H1 (cell line): ENCODE results near the gene COPG1. TPM values are rescaled to one million over a fixed set of nuclear protein-coding genes. Genes with fewer than 3 reads are reported as not detected.

Experiments used
- CTCF ChIA-PET: fragments of 300-600 bp; sonication (Branson Sonifier 250); formaldehyde crosslinking; loops from one replicate; lab custom pipeline; 2021; ENCODE audit not compliant: partially characterized antibody; lab: Charles Lee
- POLR2A ChIA-PET: fragments of 300-600 bp; sonication (Branson Sonifier 250); formaldehyde crosslinking; loops from one replicate; lab custom pipeline; 2021; ENCODE audit warnings: inconsistent platforms; ENCODE audit not compliant: partially characterized antibody; lab: Charles Lee
- DNase-seq, 2 experiments: peaks; one replicate each; pipeline versions ENCODE4 v3.0.0 to v3.0.0-alpha.2; 2010 to 2022; ENCODE audit warnings: low spot score in 2 of 2, low read depth in 1 of 2, mixed read lengths in 1 of 2
- FAIRE-seq: peaks from 2 replicates; lab custom pipeline; 2011; peaks lifted over from hg19 to GRCh38; lab: Jason Lieb, UNC
- H2AFZ ChIP-seq: 2 replicates; pipeline ENCODE4 v1.8.1; 2012; ENCODE audit warnings: low read length, inconsistent platforms
- H2AK5ac ChIP-seq: 2 replicates; pipeline ENCODE4 v1.6.1; 2013; ENCODE audit warnings: low read depth, low read length
- H2BK120ac ChIP-seq: replicated peaks from 2 replicates; pipeline ENCODE3; 2013; ENCODE audit warnings: low read depth, low read length, inconsistent platforms
- H2BK12ac ChIP-seq: 2 replicates; pipeline ENCODE4 v1.6.1; 2013; ENCODE audit warnings: low read depth, low read length
- H2BK15ac ChIP-seq: 2 replicates; pipeline ENCODE4 v1.6.1; 2013; ENCODE audit warnings: low read length
- H2BK20ac ChIP-seq: 2 replicates; pipeline ENCODE4 v1.6.1; 2013; ENCODE audit warnings: low read length
- H2BK5ac ChIP-seq: 2 replicates; pipeline ENCODE4 v1.6.1; 2013; ENCODE audit warnings: low read depth, low read length
- H3K14ac ChIP-seq: 2 replicates; pipeline ENCODE4 v1.6.1; 2013; ENCODE audit warnings: inconsistent platforms; ENCODE audit not compliant: insufficient read length
- H3K18ac ChIP-seq: 2 replicates; pipeline ENCODE4 v1.6.1; 2013; ENCODE audit warnings: low read length; ENCODE audit errors: extremely low read depth
- H3K23ac ChIP-seq: 2 replicates; pipeline ENCODE4 v1.6.1; 2013; ENCODE audit warnings: inconsistent platforms; ENCODE audit not compliant: insufficient read length
- H3K23me2 ChIP-seq: 2 replicates; pipeline ENCODE4 v1.6.1; 2013; ENCODE audit warnings: low read depth, low read length
- H3K27ac ChIP-seq: 2 replicates; pipeline ENCODE4 v1.6.1; 2011; ENCODE audit warnings: low read depth, low read length, inconsistent platforms
- H3K27me3 ChIP-seq, 4 experiments: replicated peaks in 1 of 4; 1 replicate in 1 of 4; 2 replicates in 3 of 4; pipeline versions ENCODE4 v1.6.1 to v1.8.1; 2011 to 2013; ENCODE audit warnings: low read length in 3 of 4, mild to moderate bottlenecking in 3 of 4, inconsistent platforms in 2 of 4, mixed read lengths in 2 of 4, moderate library complexity in 1 of 4; ENCODE audit not compliant: control insufficient read depth in 3 of 4, insufficient read depth in 3 of 4; ENCODE audit errors: extremely low read depth in 1 of 4
- H3K36me3 ChIP-seq, 4 experiments: 2 replicates each; pipeline versions ENCODE4 v1.6.1 to v1.8.1; 2011 to 2013; ENCODE audit warnings: mild to moderate bottlenecking in 4 of 4, low read length in 3 of 4, moderate library complexity in 2 of 4, control low read depth in 1 of 4, inconsistent platforms in 1 of 4; ENCODE audit not compliant: insufficient read depth in 4 of 4, control insufficient read depth in 2 of 4
- H3K4ac ChIP-seq: replicated peaks from 2 replicates; pipeline ENCODE3; 2013; ENCODE audit warnings: low read length, low read depth, mixed read lengths, inconsistent platforms; ENCODE audit not compliant: insufficient read length
- H3K4me1 ChIP-seq, 4 experiments: replicated peaks in 1 of 4; 1 replicate in 1 of 4; 2 replicates in 3 of 4; pipeline versions ENCODE4 v1.6.1 to v1.8.1; 2011 to 2013; ENCODE audit warnings: low read length in 3 of 4, inconsistent platforms in 2 of 4, mixed read lengths in 1 of 4; ENCODE audit not compliant: insufficient read depth in 4 of 4, control insufficient read depth in 3 of 4
- H3K4me2 ChIP-seq, 2 experiments: 2 replicates each; pipeline versions ENCODE4 v1.6.1 to v1.8.1; 2011 to 2013; ENCODE audit warnings: low read depth in 2 of 2, low read length in 2 of 2, control low read depth in 1 of 2, inconsistent platforms in 1 of 2, mild to moderate bottlenecking in 1 of 2; ENCODE audit not compliant: insufficient read depth in 1 of 2
- H3K4me3 ChIP-seq, 4 experiments: fragments of 200-600, 300-600 bp in 1 of 4; sonication (generic), shearing (Covaris generic), sonication (Bioruptor Twin) in 1 of 4; 2 replicates each; pipeline versions ENCODE4 v1.5.1 to v1.8.1; 2011 to 2016; ENCODE audit warnings: low read length in 4 of 4, low read depth in 3 of 4, control low read depth in 2 of 4, inconsistent platforms in 2 of 4, mild to moderate bottlenecking in 2 of 4, mixed read lengths in 1 of 4, moderate library complexity in 1 of 4; ENCODE audit not compliant: insufficient read depth in 2 of 4; ENCODE audit errors: extremely low read depth in 1 of 4
- H3K56ac ChIP-seq: replicated peaks from 2 replicates; pipeline ENCODE3; 2013; ENCODE audit warnings: low read depth, mild to moderate bottlenecking, mixed read lengths, low read length, inconsistent platforms; ENCODE audit not compliant: insufficient read length
- H3K79me1 ChIP-seq: 2 replicates; pipeline ENCODE4 v1.6.1; 2013; ENCODE audit warnings: low read depth, low read length, control low read depth
- H3K79me2 ChIP-seq, 2 experiments: 2 replicates each; pipeline versions ENCODE4 v1.6.1 to v1.8.1; 2012 to 2013; ENCODE audit warnings: low read length in 2 of 2, mild to moderate bottlenecking in 2 of 2, inconsistent platforms in 1 of 2; ENCODE audit not compliant: insufficient read depth in 2 of 2, control insufficient read depth in 1 of 2
- H3K9ac ChIP-seq, 4 experiments: replicated peaks in 1 of 4; 1 replicate in 1 of 4; 2 replicates in 3 of 4; pipeline versions ENCODE4 v1.6.1 to v1.8.1; 2011 to 2013; ENCODE audit warnings: low read depth in 3 of 4, low read length in 3 of 4, control low read depth in 2 of 4, mild to moderate bottlenecking in 2 of 4, moderate library complexity in 2 of 4, inconsistent platforms in 1 of 4; ENCODE audit errors: extremely low read depth in 1 of 4
- H3K9me3 ChIP-seq, 2 experiments: 2 replicates each; pipeline versions ENCODE4 v1.6.1 to v1.8.1; 2012 to 2013; ENCODE audit warnings: mild to moderate bottlenecking in 2 of 2, moderate library complexity in 2 of 2, control low read depth in 1 of 2, inconsistent platforms in 1 of 2, low read depth in 1 of 2, low read length in 1 of 2, mixed read lengths in 1 of 2; ENCODE audit not compliant: insufficient read depth in 2 of 2
- H4K20me1 ChIP-seq, 2 experiments: replicated peaks in 1 of 2; 2 replicates each; pipeline versions ENCODE3 to v1.8.1; 2011 to 2013; ENCODE audit warnings: inconsistent platforms in 2 of 2, low read length in 2 of 2, mild to moderate bottlenecking in 1 of 2; ENCODE audit not compliant: insufficient read depth in 2 of 2, control insufficient read depth in 1 of 2
- H4K5ac ChIP-seq: 2 replicates; pipeline ENCODE4 v1.6.1; 2013; ENCODE audit warnings: low read length, low read depth, mixed read lengths, inconsistent platforms; ENCODE audit not compliant: insufficient read length
- H4K8ac ChIP-seq: 2 replicates; pipeline ENCODE4 v1.8.0; 2013; ENCODE audit warnings: mild to moderate bottlenecking, moderate library complexity, low read length, inconsistent platforms; ENCODE audit not compliant: insufficient read depth; ENCODE audit errors: extremely low read depth
- H4K91ac ChIP-seq: replicated peaks from 2 replicates; pipeline ENCODE3; 2013; ENCODE audit warnings: low read length, mixed read lengths, inconsistent platforms; ENCODE audit not compliant: insufficient read length
- ASH2L ChIP-seq: fragments of 200-600, 300-600 bp; sonication (generic); IDR thresholded peaks from one replicate; pipeline ENCODE4 v1.7.1; 2017; ENCODE audit warnings: low read length
- BCL11A ChIP-seq, 2 experiments: IDR thresholded peaks; one replicate each; pipeline ENCODE4 v1.6.1; 2011; ENCODE audit warnings: low read depth in 2 of 2, low read length in 2 of 2, mild to moderate bottlenecking in 2 of 2
- CEBPB ChIP-seq: IDR thresholded peaks from 2 replicates; pipeline ENCODE4 v1.6.1; 2012; ENCODE audit warnings: low read depth, low read length
- CHD2 ChIP-seq: IDR thresholded peaks from 2 replicates; pipeline ENCODE4 v1.6.1; 2012; ENCODE audit warnings: low read length, improper control_type of control experiment
- CREB1 ChIP-seq: IDR thresholded peaks from 2 replicates; pipeline ENCODE4 v1.6.1; 2012; ENCODE audit warnings: inconsistent platforms
- FOSL1 ChIP-seq: IDR thresholded peaks from 2 replicates; pipeline ENCODE4 v1.6.1; 2011; ENCODE audit warnings: mild to moderate bottlenecking, low read depth, low read length, moderate library complexity; ENCODE audit not compliant: insufficient read depth
- GTF2F1 ChIP-seq: IDR thresholded peaks from 2 replicates; pipeline ENCODE4 v1.6.1; 2012; ENCODE audit warnings: low read depth, low read length, improper control_type of control experiment, borderline replicate concordance
- KDM1A ChIP-seq: fragments of 200-600, 300-600 bp; sonication (generic); IDR thresholded peaks from 2 replicates; pipeline ENCODE4 v1.7.1; 2016; ENCODE audit warnings: mild to moderate bottlenecking, low read length, borderline replicate concordance
- NANOG ChIP-seq: IDR thresholded peaks from 2 replicates; pipeline ENCODE4 v1.6.1; 2011; ENCODE audit warnings: low read length, low read depth, mild to moderate bottlenecking, inconsistent platforms; ENCODE audit not compliant: insufficient read depth, poor library complexity, severe bottlenecking
- PHF8 ChIP-seq: fragments of 200-600 bp; sonication (generic); conservative IDR thresholded peaks from 2 replicates; pipeline ENCODE4 v1.7.1; 2012; ENCODE audit warnings: low read depth, mild to moderate bottlenecking, inconsistent platforms, low read length, moderate library complexity
- POLR2A ChIP-seq, 2 experiments: IDR thresholded peaks; 1 replicate in 1 of 2; 2 replicates in 1 of 2; pipeline ENCODE4 v1.6.1; 2011; ENCODE audit warnings: low read depth in 2 of 2, low read length in 2 of 2, mild to moderate bottlenecking in 2 of 2; ENCODE audit errors: control extremely low read depth in 1 of 2
- POU5F1 ChIP-seq: IDR thresholded peaks from 2 replicates; pipeline ENCODE4 v1.6.1; 2011; ENCODE audit warnings: low read depth, mild to moderate bottlenecking, low read length, moderate library complexity
- RNF2 ChIP-seq: fragments of 200-900, 300-1000 bp; sonication (generic); IDR thresholded peaks from 2 replicates; pipeline ENCODE4 v1.7.1; 2016; ENCODE audit warnings: borderline replicate concordance, low read depth, mild to moderate bottlenecking, antibody characterized with exemption, low read length; ENCODE audit not compliant: poor library complexity, severe bottlenecking; ENCODE audit errors: missing control alignments
- RXRA ChIP-seq: IDR thresholded peaks from 2 replicates; pipeline ENCODE4 v1.6.1; 2011; ENCODE audit warnings: low read depth, mild to moderate bottlenecking, low read length, moderate library complexity; ENCODE audit not compliant: insufficient read depth
- TAF7 ChIP-seq: optimal IDR thresholded peaks from 2 replicates; pipeline ENCODE3; 2011; ENCODE audit warnings: low read depth, mild to moderate bottlenecking, inconsistent platforms, low read length, moderate library complexity, borderline replicate concordance
- TEAD4 ChIP-seq: IDR thresholded peaks from 2 replicates; pipeline ENCODE4 v1.6.1; 2012; ENCODE audit warnings: low read depth, low read length, inconsistent platforms, mixed read lengths
- WGBS, 2 experiments: shearing (Covaris generic) in 1 of 2; methylation state at CpG; one replicate each; pipeline versions ENCODE4 v1.1.6 to v1.1.7; 2013 to 2015; ENCODE audit warnings: low lambda C conversion rate in 2 of 2, mixed read lengths in 2 of 2, inconsistent platforms in 1 of 2, low coverage in 1 of 2, missing lambda C conversion rate in 1 of 2; ENCODE audit not compliant: insufficient replicate concordance in 2 of 2, insufficient coverage in 1 of 2, insufficient read length in 1 of 2; ENCODE audit errors: extremely low coverage in 1 of 2, missing lambda C conversion rate in 1 of 2; 5-methylcytosine and 5-hydroxymethylcytosine counted together
- polyA plus RNA-seq, 7 experiments: library from polyadenylated mRNA; depleted of rRNA in 3 of 7; stranded (reverse) in 5 of 7; unstranded in 2 of 7; fragments of >200 nt in 5 of 7; fragments of 200-250 nt in 2 of 7; gene quantifications; 1 replicate in 5 of 7; 2 replicates in 1 of 7; 4 replicates in 1 of 7; pipeline versions ENCODE4 v1.2.1 to v1.2.3, GENCODE V29; 2011 to 2013; ENCODE audit warnings: missing spikeins in 2 of 7, mixed read lengths in 2 of 7
- total RNA-seq: library from RNA; stranded (reverse); fragmentation: NEBNext Ultra II Directional; extraction: Animal tissue kit (Norgen Biotek cat#: 25700); gene quantifications from 2 replicates; pipeline ENCODE4 v1.2.1, GENCODE V29; 2021

COPG1 gene
- total and polyA plus RNA-seq, 2 of the 8 experiments (the other 6 are each of a cell fraction or from before 2014, with no cell fraction given) = 52.7 to 106 TPM

GRCh38 chr3:129204473-129204872, 44.9 kb upstream of the COPG1 start:
- CTCF ChIA-PET = interaction anchor here (0.9 to 2.6 kb wide), 3 partner anchors 9 to 42 kb away, joined by 3 to 17 read pairs (median 3); no protein-coding TSS in a partner anchor
- Histone ChIP-seq H3K23ac (no peak overlapping the region), H3K14ac (no peak overlapping the region), H3K36me3 (no peaks in the 10 kb centered on the region), H2AK5ac (no peak overlapping the region), H3K27ac (no peak overlapping the region), H3K9me3 (no peaks in the 10 kb centered on the region), H3K79me2 (no peaks in the 10 kb centered on the region), H4K20me1 (no peaks in the 10 kb centered on the region), H4K91ac (no peak overlapping the region), H3K4me2 (no peak overlapping the region), H3K79me1 (no peaks in the 10 kb centered on the region), H2BK12ac (no peak overlapping the region), H2BK15ac (no peak overlapping the region), H3K4me1 (no peaks in the 10 kb centered on the region), H3K27me3 (no peaks in the 10 kb centered on the region), H3K18ac (no peak overlapping the region), H2BK5ac (no peak overlapping the region), H4K8ac (no peak overlapping the region), H2BK20ac (no peak overlapping the region), H3K4me3 (no peak overlapping the region), H2BK120ac (no peak overlapping the region), H2AFZ (no peak overlapping the region), H3K9ac (no peak overlapping the region), H3K4ac (no peak overlapping the region), H3K23me2 (no peaks in the 10 kb centered on the region), H4K5ac (no peak overlapping the region), H3K56ac (no peak overlapping the region)
- DNase-seq (no peak), FAIRE-seq (no peak)
- POLR2A ChIA-PET = no interaction called here
- WGBS, 2 experiments = 83% methylated on average over 2 of the region's 2 CpGs; no CpG with 5 or more reads in 1 of the 2 experiments
- TF ChIP-seq FOSL1 (no peak), PHF8 (no peak), TAF7 (no peak), CREB1 (no peak), POU5F1 (no peak), KDM1A (no peak), ASH2L (no peak), NANOG (no peak), RNF2 (no peak), CEBPB (no peak), RXRA (no peak), GTF2F1 (no peak), CHD2 (no peak), POLR2A (IDR thresholded peaks at IDR 0.05; ENCODE audit: control extremely low read depth in 1 of 2, low read depth in 2 of 2, low read length in 2 of 2) (no peak), BCL11A (IDR thresholded peaks at IDR 0.05; ENCODE audit: low read depth in 2 of 2, low read length in 2 of 2) (no peak), TEAD4 (no peak)
